Forelimb muscle (tissue), 1 donor: Measurements from ENCODE around the gene CACNA1D. TPM values are rescaled to one million over a fixed set of nuclear protein-coding genes. Genes with fewer than 3 reads are reported as not detected.
"Not testable (repeated sequence)": the region's sequence is repeated elsewhere in the genome, so short reads cannot be mapped to it uniquely, and the experiment has no call there.

Source experiments
- DNase-seq: peaks from one replicate; pipeline ENCODE4 v3.0.0-alpha.2; 2013; ENCODE audit warnings: low read depth
- polyA plus RNA-seq: library from polyadenylated mRNA; unstranded; fragments of 120-200 nt; gene quantifications from one replicate; pipeline ENCODE4 v1.2.1, GENCODE V29; 2013; ENCODE audit not compliant: insufficient read length

CACNA1D gene
- polyA plus RNA-seq, 1 donor: 1.4 TPM

GRCh38 chr3:53657651-53658050 is 163.2 kb downstream of the CACNA1D start:
- no peak for DNase-seq

GRCh38 chr3:53658613-53659193 is 164.3 kb downstream of the CACNA1D start:
- no peak for DNase-seq

- DNase-seq: no peak
Measured at GRCh38 chr3:53659996-53660395, 165.6 kb downstream of the CACNA1D start.

- DNase-seq: no peak
Measured at GRCh38 chr3:53661480-53661879, 167.1 kb downstream of the CACNA1D start.

- DNase-seq: not testable (repeated sequence)
Measured at GRCh38 chr3:53664812-53665211, 170.4 kb downstream of the CACNA1D start.

GRCh38 chr3:53665608-53666425 is 171.4 kb downstream of the CACNA1D start:
- DNase-seq: no peak

GRCh38 chr3:53668872-53669271 is 174.5 kb downstream of the CACNA1D start:
- DNase-seq: no peak

- no peak for DNase-seq
Measured at GRCh38 chr3:53670721-53671120, 176.3 kb downstream of the CACNA1D start.

- DNase-seq: no peak
Measured at GRCh38 chr3:53671192-53671960, 177.0 kb downstream of the CACNA1D start.

GRCh38 chr3:53671961-53672299 is 177.5 kb downstream of the CACNA1D start:
- DNase-seq: no peak

GRCh38 chr3:53672981-53673380 is 178.6 kb downstream of the CACNA1D start:
- no peak for DNase-seq

GRCh38 chr3:53673722-53674350 is 179.4 kb downstream of the CACNA1D start:
- DNase-seq: no peak

GRCh38 chr3:53674582-53674981 is 180.2 kb downstream of the CACNA1D start:
- no peak for DNase-seq

- DNase-seq: no peak
Measured at GRCh38 chr3:53675022-53675697, 180.7 kb downstream of the CACNA1D start.

- DNase-seq: no peak
Measured at GRCh38 chr3:53675942-53676341, 181.5 kb downstream of the CACNA1D start.

- DNase-seq: no peak
Measured at GRCh38 chr3:53677413-53677812, 183.0 kb downstream of the CACNA1D start.

GRCh38 chr3:53680028-53680427 is 185.6 kb downstream of the CACNA1D start:
- DNase-seq: peak; percentile 82

- DNase-seq: no peak
Measured at GRCh38 chr3:53682807-53683206, 188.4 kb downstream of the CACNA1D start.

GRCh38 chr3:53688066-53688465 is 193.7 kb downstream of the CACNA1D start:
- no peak for DNase-seq

- DNase-seq: no peak
Measured at GRCh38 chr3:53688989-53689388, 194.6 kb downstream of the CACNA1D start.

GRCh38 chr3:53689681-53690080 is 195.3 kb downstream of the CACNA1D start:
- no peak for DNase-seq

- DNase-seq: no peak
Measured at GRCh38 chr3:53690521-53690920, 196.1 kb downstream of the CACNA1D start.
